ENCODE data around the gene TRAT1.
"Not testable (repeated sequence)": the region's sequence is repeated elsewhere in the genome, so short reads cannot be mapped to it uniquely, and the experiment has no call there.

The TRAT1 gene

DNA sequence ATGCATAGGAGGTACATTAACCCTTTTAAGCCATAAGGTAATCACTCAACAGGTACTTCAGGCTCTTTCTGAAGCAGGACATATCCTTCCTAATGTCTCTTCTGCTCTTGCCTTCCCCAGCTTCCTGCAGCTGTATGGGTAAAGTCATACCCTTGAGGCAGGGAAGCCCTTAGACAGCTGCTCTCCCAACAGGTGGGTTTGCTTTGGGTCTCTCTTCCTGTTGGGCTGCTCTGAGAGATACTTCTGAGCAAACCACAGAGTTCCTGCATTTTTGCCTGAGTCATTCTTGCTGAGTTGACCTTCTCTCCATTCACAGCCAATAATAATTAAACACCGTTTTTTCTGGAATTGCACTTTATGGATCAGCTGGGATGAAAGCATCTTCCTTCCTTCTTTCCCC, 2.0 kb upstream of the TRAT1 start:
- Histone ChIP-seq H3K27ac (no peak overlapping the region), H2AFZ (ENCODE audit: low read depth) (no peak overlapping the region), H3K36me3 (ENCODE audit: insufficient read depth) (no peaks in the 10 kb centered on the region), H4K20me1 (ENCODE audit: insufficient read depth) (no peaks in the 10 kb centered on the region), H3K4me1 (ENCODE audit: low read depth, poor library complexity, severe bottlenecking) (peaks cover 14% of the 10 kb centered on the region), H3K9ac (no peak overlapping the region), H3K4me2 (no peak overlapping the region), H3K4me3 (IDR thresholded peaks at IDR 0.05; ENCODE audit: insufficient read depth, low read depth, low read length) (no peak overlapping the region), H3K27me3 (ENCODE audit: insufficient read depth, low read depth) (no peaks in the 10 kb centered on the region), H3K79me2 (ENCODE audit: insufficient read depth, low read depth) (no peaks in the 10 kb centered on the region)
- TF ChIP-seq, protein P1, sequence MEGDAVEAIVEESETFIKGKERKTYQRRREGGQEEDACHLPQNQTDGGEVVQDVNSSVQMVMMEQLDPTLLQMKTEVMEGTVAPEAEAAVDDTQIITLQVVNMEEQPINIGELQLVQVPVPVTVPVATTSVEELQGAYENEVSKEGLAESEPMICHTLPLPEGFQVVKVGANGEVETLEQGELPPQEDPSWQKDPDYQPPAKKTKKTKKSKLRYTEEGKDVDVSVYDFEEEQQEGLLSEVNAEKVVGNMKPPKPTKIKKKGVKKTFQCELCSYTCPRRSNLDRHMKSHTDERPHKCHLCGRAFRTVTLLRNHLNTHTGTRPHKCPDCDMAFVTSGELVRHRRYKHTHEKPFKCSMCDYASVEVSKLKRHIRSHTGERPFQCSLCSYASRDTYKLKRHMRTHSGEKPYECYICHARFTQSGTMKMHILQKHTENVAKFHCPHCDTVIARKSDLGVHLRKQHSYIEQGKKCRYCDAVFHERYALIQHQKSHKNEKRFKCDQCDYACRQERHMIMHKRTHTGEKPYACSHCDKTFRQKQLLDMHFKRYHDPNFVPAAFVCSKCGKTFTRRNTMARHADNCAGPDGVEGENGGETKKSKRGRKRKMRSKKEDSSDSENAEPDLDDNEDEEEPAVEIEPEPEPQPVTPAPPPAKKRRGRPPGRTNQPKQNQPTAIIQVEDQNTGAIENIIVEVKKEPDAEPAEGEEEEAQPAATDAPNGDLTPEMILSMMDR (conservative IDR thresholded peaks at IDR 0.05; ENCODE audit: low read depth, low read length), result no peak

DNA sequence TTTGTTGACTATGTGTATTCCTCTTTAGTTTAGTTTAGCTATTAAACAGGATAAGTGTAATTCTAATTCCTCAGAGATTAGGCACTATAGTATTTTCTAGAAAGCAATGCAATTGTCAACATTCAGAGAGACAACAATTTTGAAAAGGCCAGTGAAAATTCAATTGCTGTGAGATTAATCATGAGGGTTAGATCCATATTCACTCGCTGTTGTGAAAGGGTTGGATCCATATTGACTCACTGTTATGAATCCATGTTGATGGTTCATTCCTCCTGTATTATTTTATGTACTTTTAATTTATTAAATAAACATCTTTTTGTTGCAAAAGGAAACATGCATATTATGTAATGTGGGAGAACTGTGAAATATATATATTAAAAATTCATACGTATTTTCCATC, 641 bp downstream of the TRAT1 start:
- no peaks in the 10 kb centered on the region for H3K27me3 ChIP-seq (ENCODE audit: insufficient read depth, low read depth)
- H3K79me2 ChIP-seq (ENCODE audit: insufficient read depth, low read depth), result no peaks in the 10 kb centered on the region
- TF ChIP-seq, protein P1 (conservative IDR thresholded peaks at IDR 0.05; ENCODE audit: low read depth, low read length), result no peak
- peaks cover 14% of the 10 kb centered on the region for H3K4me1 ChIP-seq (ENCODE audit: low read depth, poor library complexity, severe bottlenecking)
- peak overlapping the region; percentile 34; the same call in 1 of the 2 replicates for H3K27ac ChIP-seq
- H2AFZ ChIP-seq (ENCODE audit: low read depth), result 0 out of 2 replicates have a peak overlapping the region, but pooled peaks have one; percentile 38
- H3K9ac ChIP-seq, result no peak overlapping the region
- H3K36me3 ChIP-seq (ENCODE audit: insufficient read depth), result no peaks in the 10 kb centered on the region
- H3K4me3 ChIP-seq (IDR thresholded peaks at IDR 0.05; ENCODE audit: insufficient read depth, low read depth, low read length), result no peak overlapping the region
- H4K20me1 ChIP-seq (ENCODE audit: insufficient read depth), result no peaks in the 10 kb centered on the region
- H3K4me2 ChIP-seq, result peak overlapping the region; percentile 59; the same call in 1 of the 2 replicates

DNA sequence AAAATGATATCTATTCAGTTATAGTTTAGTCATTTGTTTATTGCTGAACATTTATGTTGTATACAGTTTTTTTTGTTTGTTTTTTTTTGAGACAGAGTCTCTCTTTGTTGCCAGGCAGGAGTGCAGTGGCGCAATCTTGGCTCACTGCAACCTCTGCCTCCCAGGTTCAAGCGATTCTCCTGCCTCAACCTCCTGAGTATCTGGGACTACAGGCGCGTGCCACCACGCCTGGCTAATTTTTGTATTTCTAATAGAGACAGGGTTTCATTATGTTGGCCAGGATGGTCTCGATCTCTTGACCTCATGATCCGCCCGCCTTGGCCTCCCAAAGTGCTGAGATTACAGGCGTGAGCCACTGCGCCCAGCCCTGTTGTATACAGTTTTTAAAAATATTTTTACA, 1.2 kb downstream of the TRAT1 start:
- H2AFZ ChIP-seq (ENCODE audit: low read depth); H4K20me1 ChIP-seq (ENCODE audit: insufficient read depth); H3K79me2 ChIP-seq (ENCODE audit: insufficient read depth, low read depth); H3K9ac ChIP-seq; H3K27ac ChIP-seq; H3K27me3 ChIP-seq (ENCODE audit: insufficient read depth, low read depth); H3K4me2 ChIP-seq; H3K36me3 ChIP-seq (ENCODE audit: insufficient read depth); H3K4me3 ChIP-seq (IDR thresholded peaks at IDR 0.05; ENCODE audit: insufficient read depth, low read depth, low read length): not testable (repeated sequence)
- peaks cover 14% of the 10 kb centered on the region for H3K4me1 ChIP-seq (ENCODE audit: low read depth, poor library complexity, severe bottlenecking)

DNA sequence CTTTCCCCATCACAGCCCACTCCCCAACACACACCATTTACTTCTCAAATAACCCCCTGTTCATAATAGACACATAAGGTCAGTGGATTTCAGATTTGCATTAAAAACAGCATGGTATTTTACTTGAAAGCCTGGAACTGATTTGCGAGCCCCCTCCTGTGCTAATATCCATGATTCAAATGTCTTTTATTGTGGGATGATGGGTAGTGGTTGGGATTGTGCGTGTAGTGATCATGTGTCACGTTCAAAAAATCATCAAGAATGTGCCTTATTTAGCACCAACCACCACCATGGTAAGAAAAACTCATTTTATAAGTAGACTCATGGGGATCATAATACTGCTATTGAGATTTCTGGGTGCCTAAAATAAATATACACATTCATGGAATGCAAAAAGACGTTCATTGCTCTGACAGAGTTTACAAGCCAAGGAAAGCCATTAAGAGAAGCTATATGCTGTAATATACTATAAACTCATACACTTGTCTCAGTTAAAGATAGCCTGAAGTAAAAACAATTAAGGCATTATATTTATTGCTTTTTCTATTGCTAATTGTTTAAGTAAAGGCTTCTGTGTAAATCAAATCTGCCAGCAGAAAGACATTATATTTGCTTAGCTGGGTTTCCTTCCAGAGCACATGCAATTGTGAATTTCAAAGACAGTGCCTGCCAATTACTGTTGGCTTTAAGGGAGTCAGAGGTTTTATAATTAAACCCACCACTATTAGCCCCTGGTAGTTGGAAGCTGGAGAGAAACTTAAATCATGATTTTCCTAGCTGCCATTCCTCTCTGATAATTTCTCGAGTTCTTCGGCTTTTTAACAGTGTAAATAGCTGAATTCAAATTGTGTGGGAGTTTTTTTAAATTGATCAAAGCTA, 4.0 kb downstream of the TRAT1 start:
- H3K36me3 ChIP-seq (ENCODE audit: insufficient read depth), result no peaks in the 10 kb centered on the region
- H3K79me2 ChIP-seq (ENCODE audit: insufficient read depth, low read depth), result no peaks in the 10 kb centered on the region
- no peak overlapping the region for H3K4me2 ChIP-seq
- H3K4me3 ChIP-seq (IDR thresholded peaks at IDR 0.05; ENCODE audit: insufficient read depth, low read depth, low read length), result no peak overlapping the region
- no peak overlapping the region for H2AFZ ChIP-seq (ENCODE audit: low read depth)
- no peak overlapping the region for H3K27ac ChIP-seq
- TF ChIP-seq, protein P1 (conservative IDR thresholded peaks at IDR 0.05; ENCODE audit: low read depth, low read length), result no peak
- peaks cover 14% of the 10 kb centered on the region for H3K4me1 ChIP-seq (ENCODE audit: low read depth, poor library complexity, severe bottlenecking)
- H4K20me1 ChIP-seq (ENCODE audit: insufficient read depth), result no peaks in the 10 kb centered on the region
- no peak overlapping the region for H3K9ac ChIP-seq
- H3K27me3 ChIP-seq (ENCODE audit: insufficient read depth, low read depth), result no peaks in the 10 kb centered on the region

DNA sequence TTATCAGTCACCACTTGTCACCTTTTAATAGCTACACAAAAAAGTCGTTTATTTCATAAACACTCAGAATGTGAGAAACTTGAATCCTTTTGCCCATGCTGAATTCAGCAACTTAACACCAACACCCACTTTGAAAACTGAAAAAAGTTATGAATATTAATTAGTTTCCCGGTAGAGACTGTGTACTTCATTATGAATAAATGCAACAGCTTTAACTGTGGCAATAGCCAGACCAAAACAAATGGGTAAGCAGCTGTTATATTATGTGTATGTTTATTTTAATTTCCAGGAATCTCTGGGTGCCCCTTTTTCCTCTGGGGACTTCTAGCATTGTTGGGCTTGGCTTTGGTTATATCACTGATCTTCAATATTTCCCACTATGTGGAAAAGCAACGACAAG, 7.8 kb downstream of the TRAT1 start:
- no peak overlapping the region for H3K27ac ChIP-seq
- no peaks in the 10 kb centered on the region for H3K4me1 ChIP-seq (ENCODE audit: low read depth, poor library complexity, severe bottlenecking)
- H3K27me3 ChIP-seq (ENCODE audit: insufficient read depth, low read depth), result no peaks in the 10 kb centered on the region
- H3K79me2 ChIP-seq (ENCODE audit: insufficient read depth, low read depth), result no peaks in the 10 kb centered on the region
- H3K36me3 ChIP-seq (ENCODE audit: insufficient read depth), result no peaks in the 10 kb centered on the region
- H3K4me3 ChIP-seq (IDR thresholded peaks at IDR 0.05; ENCODE audit: insufficient read depth, low read depth, low read length), result no peak overlapping the region
- TF ChIP-seq, protein P1 (conservative IDR thresholded peaks at IDR 0.05; ENCODE audit: low read depth, low read length), result no peak
- no peak overlapping the region for H3K9ac ChIP-seq
- H3K4me2 ChIP-seq, result no peak overlapping the region
- no peak overlapping the region for H2AFZ ChIP-seq (ENCODE audit: low read depth)
- no peaks in the 10 kb centered on the region for H4K20me1 ChIP-seq (ENCODE audit: insufficient read depth)

Data from KMS-11 (cell line).